ENCODE results near the gene AMOTL2. TPM values are rescaled to one million over a fixed set of nuclear protein-coding genes. Genes with fewer than 3 reads are reported as not detected.

The AMOTL2 gene
- total and polyA plus RNA-seq, 10 of the 15 experiments (the other 5 are each of a cell fraction or from before 2014, with no cell fraction given) = 0.20 to 0.33 TPM; not detected in 8

- RAD21 ChIA-PET (ENCODE audit: unreplicated experiment) = no interaction called here
- intact Hi-C loops (cut with micrococcal nuclease; ENCODE audit: unreplicated experiment) (no loop called here), in situ Hi-C loops (cut with MboI) (no loop called here)
- Histone ChIP-seq H3K4me2 (ENCODE audit: control insufficient read depth, insufficient read depth) (no peak overlapping the region), H3K4me1 (ENCODE audit: control insufficient read depth, insufficient read depth, low read length) (no peaks in the 10 kb centered on the region), H3K9me3 (replicated peaks; ENCODE audit: control insufficient read depth, insufficient read depth, low read length) (no peaks in the 10 kb centered on the region), H3K9ac (ENCODE audit: control insufficient read depth, insufficient read depth, low read length) (no peak overlapping the region), H2AFZ (ENCODE audit: control insufficient read depth, low read depth, low read length) (no peak overlapping the region), H3K36me3 (ENCODE audit: control insufficient read depth in 2 of 2, insufficient read depth in 2 of 2, low read length in 1 of 2) (no peaks in the 10 kb centered on the region), H3K4me3 (no peak overlapping the region), H3K79me2 (ENCODE audit: control insufficient read depth, insufficient read depth, low read length) (no peaks in the 10 kb centered on the region), H3K27ac (ENCODE audit: control insufficient read depth, insufficient read depth) (no peak overlapping the region), H4K20me1 (ENCODE audit: control insufficient read depth, insufficient read depth) (no peaks in the 10 kb centered on the region), H3K27me3 (replicated peaks in 1 of 2; ENCODE audit: control insufficient read depth in 2 of 2, insufficient read depth in 2 of 2, low read length in 1 of 2) (peaks cover 4% of the 10 kb centered on the region in 2 experiments)
- FAIRE-seq (no peak), ATAC-seq (no peak), DNase-seq (ENCODE audit: low read depth, low spot score) (no peak)
- POLR2A ChIA-PET = no interaction called here
- TF ChIP-seq CBFB (IDR thresholded peaks at IDR 0.05; ENCODE audit: low read depth) = no peak
- TF ChIP-seq SMAD5 (IDR thresholded peaks at IDR 0.05; ENCODE audit: low read depth) = no peak
- no peak for TF ChIP-seq ZBTB40 (IDR thresholded peaks at IDR 0.05; ENCODE audit: borderline replicate concordance)
- TF ChIP-seq SREBF2 (IDR thresholded peaks at IDR 0.05; ENCODE audit: low read length) = no peak
- TF ChIP-seq POLR2A (IDR thresholded peaks at IDR 0.05; ENCODE audit: low read depth, low read length) = no peak
- no peak for TF ChIP-seq REST (IDR thresholded peaks at IDR 0.05; ENCODE audit: low read depth, low read length)
- no TSS peak for BruUV-seq (replicated peaks)
- SMC1A ChIA-PET (ENCODE audit: uncharacterized antibody, unreplicated experiment) = no interaction called here
- CTCF ChIA-PET = no interaction called here
- WGBS (ENCODE audit: insufficient coverage, insufficient replicate concordance, low lambda C conversion rate, missing lambda C conversion rate) = 48% methylated on average over 15 of the region's 15 CpGs
Measured at GRCh38 chr3:134366928-134367811, 7.1 kb downstream of the AMOTL2 start.
